Endothelial cell of umbilical vein (primary cell): ENCODE results near the gene GDNF.

Experiments
- CTCF ChIP-seq, 2 donors: IDR thresholded peaks; 1 replicate in 1 of 2; 2 replicates in 1 of 2; pipeline ENCODE4 v1.5.1; 2011; ENCODE audit warnings: low read length in 2 of 2, mild to moderate bottlenecking in 2 of 2, moderate library complexity in 2 of 2, control low read depth in 1 of 2, inconsistent platforms in 1 of 2, low read depth in 1 of 2; ENCODE audit not compliant: insufficient read depth in 1 of 2; ENCODE audit errors: extremely low read depth in 1 of 2
- EZH2 ChIP-seq: IDR thresholded peaks from 2 replicates; pipeline ENCODE4 v1.6.1; 2012; ENCODE audit warnings: borderline replicate concordance, low read depth, mild to moderate bottlenecking, moderate library complexity, low read length, inconsistent platforms; ENCODE audit not compliant: severe bottlenecking
- FOS ChIP-seq: IDR thresholded peaks from 2 replicates; pipeline ENCODE4 v1.6.1; 2011; ENCODE audit warnings: mild to moderate bottlenecking, low read length, moderate library complexity, borderline replicate concordance; ENCODE audit not compliant: insufficient read depth
- GATA2 ChIP-seq: IDR thresholded peaks from 2 replicates; pipeline ENCODE4 v1.7.0; 2011; ENCODE audit warnings: low read depth, mild to moderate bottlenecking, moderate library complexity, mixed read lengths, low read length; ENCODE audit not compliant: insufficient read length, insufficient read depth
- JUN ChIP-seq: IDR thresholded peaks from 2 replicates; pipeline ENCODE4 v1.6.1; 2011; ENCODE audit warnings: borderline replicate concordance, low read depth; ENCODE audit not compliant: insufficient read length, insufficient read depth
- MAX ChIP-seq: IDR thresholded peaks from 2 replicates; pipeline ENCODE4 v1.6.1; 2011; ENCODE audit not compliant: insufficient read depth, insufficient read length
- MYC ChIP-seq: IDR thresholded peaks from one replicate; pipeline ENCODE4 v1.6.1; 2011; ENCODE audit warnings: mild to moderate bottlenecking, low read depth, low read length
- POLR2A ChIP-seq: IDR thresholded peaks from 2 replicates; pipeline ENCODE4 v1.6.1; 2012; ENCODE audit warnings: low read depth, mild to moderate bottlenecking, control low read depth, low read length
- POLR2AphosphoS5 ChIP-seq: IDR thresholded peaks from 2 replicates; pipeline ENCODE4 v1.6.1; 2012; ENCODE audit warnings: low read depth, mild to moderate bottlenecking, control low read depth, low read length, moderate library complexity; ENCODE audit not compliant: insufficient read depth

GRCh38 chr5:37815913-37816312, 23.9 kb downstream of the GDNF start:
- no peak for TF ChIP-seq MYC
- no peak for TF ChIP-seq CTCF (IDR thresholded peaks at IDR 0.05; ENCODE audit: extremely low read depth in 1 of 2, insufficient read depth in 1 of 2, low read depth in 1 of 2, low read length in 2 of 2)
- no peak for TF ChIP-seq EZH2
- no peak for TF ChIP-seq POLR2A
- TF ChIP-seq JUN, result no peak
- no peak for TF ChIP-seq POLR2AphosphoS5
- TF ChIP-seq MAX, result no peak
- no peak for TF ChIP-seq FOS
- TF ChIP-seq GATA2, result no peak
